GM12801 (cell line): Measurements from ENCODE around the gene GDNF.

Source experiments
- TF ChIP-seq, protein P1 (sequence below): IDR thresholded peaks from one replicate; pipeline ENCODE4 v1.5.1; 2011; ENCODE audit warnings: control low read depth; ENCODE audit not compliant: insufficient read length; ENCODE audit errors: extremely low read depth

The GDNF gene

DNA sequence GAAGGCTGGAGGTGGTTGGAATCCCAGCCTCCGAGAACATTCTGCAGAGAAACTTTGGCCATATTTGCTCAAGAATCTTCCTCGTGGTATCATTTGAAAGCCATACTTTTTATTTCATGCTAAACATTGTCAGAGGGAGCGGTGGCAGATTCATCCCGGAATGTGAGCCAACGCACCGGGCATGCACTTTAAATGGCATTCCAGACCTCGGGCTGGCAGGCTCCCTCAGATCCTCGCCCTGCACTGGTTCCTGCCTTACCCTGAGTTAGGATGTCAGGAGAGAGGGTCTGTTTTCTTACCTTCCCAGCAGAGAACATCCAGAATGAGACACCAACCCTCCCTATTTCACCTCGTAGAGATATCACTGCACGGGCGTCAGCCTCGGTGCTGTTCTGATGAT, 33.8 kb downstream of the GDNF start:
- TF ChIP-seq, protein P1, sequence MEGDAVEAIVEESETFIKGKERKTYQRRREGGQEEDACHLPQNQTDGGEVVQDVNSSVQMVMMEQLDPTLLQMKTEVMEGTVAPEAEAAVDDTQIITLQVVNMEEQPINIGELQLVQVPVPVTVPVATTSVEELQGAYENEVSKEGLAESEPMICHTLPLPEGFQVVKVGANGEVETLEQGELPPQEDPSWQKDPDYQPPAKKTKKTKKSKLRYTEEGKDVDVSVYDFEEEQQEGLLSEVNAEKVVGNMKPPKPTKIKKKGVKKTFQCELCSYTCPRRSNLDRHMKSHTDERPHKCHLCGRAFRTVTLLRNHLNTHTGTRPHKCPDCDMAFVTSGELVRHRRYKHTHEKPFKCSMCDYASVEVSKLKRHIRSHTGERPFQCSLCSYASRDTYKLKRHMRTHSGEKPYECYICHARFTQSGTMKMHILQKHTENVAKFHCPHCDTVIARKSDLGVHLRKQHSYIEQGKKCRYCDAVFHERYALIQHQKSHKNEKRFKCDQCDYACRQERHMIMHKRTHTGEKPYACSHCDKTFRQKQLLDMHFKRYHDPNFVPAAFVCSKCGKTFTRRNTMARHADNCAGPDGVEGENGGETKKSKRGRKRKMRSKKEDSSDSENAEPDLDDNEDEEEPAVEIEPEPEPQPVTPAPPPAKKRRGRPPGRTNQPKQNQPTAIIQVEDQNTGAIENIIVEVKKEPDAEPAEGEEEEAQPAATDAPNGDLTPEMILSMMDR: no peak

DNA sequence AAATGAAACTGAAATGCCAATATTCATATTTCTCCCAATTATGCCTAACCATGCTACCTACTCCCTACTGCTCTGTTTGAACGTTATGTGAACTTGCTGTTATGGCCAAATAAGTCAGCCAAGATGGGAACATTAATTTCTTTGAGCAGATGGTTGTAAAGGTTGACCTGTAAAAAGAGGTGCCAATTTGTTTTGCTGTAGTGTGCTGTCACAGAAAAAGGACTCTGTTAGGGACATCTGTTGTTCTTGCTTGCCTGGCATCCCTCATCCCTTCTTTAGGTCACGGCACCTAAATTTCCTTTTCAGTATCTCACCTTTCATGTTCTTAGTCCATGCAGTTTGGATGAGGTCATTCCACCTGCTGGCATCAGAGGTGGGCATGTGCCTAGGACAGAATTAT, 35.4 kb downstream of the GDNF start:
- TF ChIP-seq, protein P1: no peak

DNA sequence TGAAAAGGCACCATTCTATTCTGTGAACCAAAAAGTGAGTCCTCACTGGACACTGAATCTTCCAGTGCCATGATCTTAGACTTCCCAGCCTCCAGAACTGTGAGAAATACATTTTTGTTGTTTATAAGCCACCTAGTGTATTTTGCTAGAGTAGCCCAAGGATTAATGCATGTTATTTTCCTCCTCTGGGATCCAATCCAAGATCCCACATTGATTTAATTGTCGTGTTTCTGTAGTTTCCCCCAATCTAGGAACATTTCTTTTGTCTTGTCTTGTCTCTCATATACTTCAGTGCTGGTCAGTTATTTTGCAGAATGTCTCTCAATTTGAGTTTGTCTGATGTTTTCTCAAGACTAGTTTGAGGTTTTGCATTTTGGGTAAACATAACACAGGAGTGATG, 36.4 kb downstream of the GDNF start:
- TF ChIP-seq, protein P1: no peak

DNA sequence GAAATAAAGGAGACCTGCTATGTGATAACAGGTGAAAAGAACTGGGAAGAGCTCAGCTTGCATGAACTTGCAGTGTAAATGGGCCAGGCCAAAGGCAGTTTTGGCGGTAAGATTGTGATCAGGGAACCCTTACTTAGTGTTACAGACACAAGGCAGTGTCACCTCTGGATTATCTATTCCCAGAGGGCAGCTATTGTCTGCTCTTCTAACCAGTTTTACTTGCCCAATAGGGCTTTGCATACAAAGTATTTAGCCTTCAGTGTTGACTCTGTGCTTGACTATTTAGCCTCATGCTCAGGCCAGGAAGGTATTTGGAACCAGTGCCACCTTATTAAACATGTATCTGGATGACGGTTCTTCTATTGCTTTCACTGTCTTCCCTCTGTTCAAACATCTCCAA, 38.3 kb downstream of the GDNF start:
- TF ChIP-seq, protein P1: no peak

DNA sequence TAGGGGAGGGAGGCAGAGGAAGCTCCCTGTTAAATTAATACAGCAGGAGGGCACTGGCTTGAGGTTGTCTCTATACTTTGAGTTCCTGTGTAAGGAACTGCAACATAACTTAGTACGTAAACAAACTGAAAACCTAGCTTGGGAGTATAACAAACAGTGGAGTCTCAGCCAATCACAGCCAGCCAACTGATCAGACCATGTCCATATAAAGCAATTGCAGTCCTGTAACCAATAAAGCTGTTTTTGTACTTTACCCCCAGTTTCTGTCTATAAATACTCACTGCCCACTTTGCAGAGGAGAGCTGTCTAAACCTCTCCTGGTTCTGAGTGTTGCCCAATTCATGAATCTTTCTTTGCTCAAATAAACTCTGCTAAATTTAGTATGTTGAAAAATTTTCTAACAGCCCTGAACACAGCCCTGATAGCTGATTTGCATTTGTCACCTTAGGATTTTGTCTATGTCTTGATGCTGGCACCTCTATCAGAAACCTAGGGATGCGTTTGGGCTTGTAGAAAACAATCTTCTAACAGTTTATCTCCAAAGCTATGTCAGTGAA, 39.9 kb downstream of the GDNF start:
- TF ChIP-seq, protein P1: no peak

DNA sequence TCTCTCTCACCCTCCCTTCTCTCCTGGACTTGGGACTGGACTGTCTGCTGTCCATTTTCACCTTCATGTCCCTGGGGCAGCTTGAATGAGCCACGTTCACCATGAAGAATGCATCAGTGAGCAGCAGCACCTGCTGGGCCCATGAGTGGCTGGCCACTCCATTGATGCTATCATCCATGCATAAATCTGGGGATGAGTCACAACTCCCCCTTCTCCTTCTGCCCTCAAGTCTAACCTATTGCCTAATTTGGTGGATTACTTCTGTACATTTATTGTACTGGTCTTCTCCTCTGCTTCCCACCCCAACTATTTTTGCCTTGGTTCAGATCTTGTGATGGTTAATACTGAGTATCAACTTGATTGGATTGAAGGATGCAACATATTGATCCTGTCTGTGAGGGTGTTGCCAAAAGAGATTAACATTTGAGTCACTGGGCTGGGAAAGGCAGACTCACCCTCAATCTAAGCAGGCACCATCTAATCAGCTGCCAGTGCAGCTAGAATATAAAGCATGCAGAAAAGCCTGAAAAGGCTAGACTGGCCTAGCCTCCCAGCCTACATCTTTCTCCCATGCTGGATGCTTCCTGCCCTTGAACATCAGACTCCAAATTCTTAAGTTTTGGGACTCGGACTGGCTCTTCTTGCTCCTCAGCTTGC, 46.7 kb downstream of the GDNF start:
- TF ChIP-seq, protein P1: no peak

DNA sequence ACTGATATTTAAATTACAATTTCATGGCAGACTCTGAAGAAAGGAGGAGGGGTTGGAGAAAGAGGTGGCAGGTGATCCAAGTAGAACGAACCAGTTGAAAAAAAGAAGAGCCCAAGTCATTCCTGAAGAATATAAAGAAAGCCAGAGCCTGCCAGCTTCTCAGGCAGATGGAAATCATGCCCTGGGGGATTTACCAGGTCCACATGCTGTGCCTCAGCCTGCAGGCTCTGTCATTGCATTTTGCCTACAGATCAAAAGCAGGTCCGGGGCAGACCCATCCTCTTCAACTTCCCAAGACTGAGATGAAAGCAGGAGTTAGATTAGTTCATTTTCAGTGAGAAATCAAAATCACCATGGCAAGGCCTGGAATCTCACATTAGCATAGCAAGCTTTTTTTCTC, 48.5 kb downstream of the GDNF start:
- TF ChIP-seq, protein P1: no peak
